GM12878 (cell line): ENCODE results near the gene BATF3. TPM values are rescaled to one million over a fixed set of nuclear protein-coding genes. Genes with fewer than 3 reads are reported as not detected.

Experiments
- ATAC-seq: fragments of 200-7000 bp; cut with Tn5 transposase; 3 replicates; pipeline ENCODE4 v1.9.1; 2020; ENCODE audit warnings: mild to moderate bottlenecking, moderate library complexity
- BruUV-seq: library from RNA; stranded (reverse); fragments of 400-500 nt; replicated peaks from 2 replicates; lab custom pipeline; 2021; lab: Mats Ljungman, UMichigan
- CTCF ChIA-PET: fragments of 300-600 bp; sonication (Branson Sonifier 250); formaldehyde crosslinking; extraction: SDS; loops from one replicate; lab custom pipeline; 2021; ENCODE audit warnings: inconsistent platforms; lab: Yijun Ruan, JAX
- POLR2A ChIA-PET: fragments of 350-600 bp; formaldehyde crosslinking; extraction: SDS; loops from one replicate; lab custom pipeline; 2021; ENCODE audit warnings: inconsistent platforms; lab: Charles Lee
- RAD21 ChIA-PET: fragments of 300-600 bp; sonication (Branson Sonifier 250); formaldehyde crosslinking; loops from one replicate; lab custom pipeline; 2023; ENCODE audit warnings: antibody characterized with exemption; ENCODE audit not compliant: unreplicated experiment; lab: Charles Lee
- SMC1A ChIA-PET: fragments of 300-600 bp; sonication (Branson Sonifier 250); formaldehyde crosslinking; loops from one replicate; lab custom pipeline; 2023; ENCODE audit not compliant: unreplicated experiment, uncharacterized antibody; lab: Charles Lee
- DNase-seq: peaks from one replicate; pipeline ENCODE4 v3.0.0-alpha.2; 2011; ENCODE audit warnings: low read depth, low spot score
- FAIRE-seq: peaks from 3 replicates; lab custom pipeline; 2011; peaks lifted over from hg19 to GRCh38; lab: Jason Lieb, UNC
- H2AFZ ChIP-seq: 2 replicates; pipeline ENCODE4 v1.6.0; 2011; ENCODE audit warnings: low read depth, low read length, control low read depth; ENCODE audit not compliant: control insufficient read depth
- H3K27ac ChIP-seq: 2 replicates; pipeline ENCODE4 v1.5.1; 2011; ENCODE audit warnings: control low read depth; ENCODE audit not compliant: control insufficient read depth, insufficient read depth
- H3K27me3 ChIP-seq, 2 experiments: replicated peaks in 1 of 2; 2 replicates each; pipeline versions ENCODE4 v1.6.0 to v1.6.1; 2011; ENCODE audit warnings: low read length in 1 of 2; ENCODE audit not compliant: control insufficient read depth in 2 of 2, insufficient read depth in 2 of 2
- H3K36me3 ChIP-seq, 2 experiments: 2 replicates each; pipeline ENCODE4 v1.5.1; 2011; ENCODE audit warnings: low read length in 1 of 2; ENCODE audit not compliant: control insufficient read depth in 2 of 2, insufficient read depth in 2 of 2
- H3K4me1 ChIP-seq: 2 replicates; pipeline ENCODE4 v1.6.1; 2011; ENCODE audit warnings: mild to moderate bottlenecking, low read length, moderate library complexity, mixed read lengths; ENCODE audit not compliant: control insufficient read depth, insufficient read depth
- H3K4me2 ChIP-seq: 2 replicates; pipeline ENCODE4 v1.6.0; 2011; ENCODE audit warnings: control low read depth; ENCODE audit not compliant: control insufficient read depth, insufficient read depth
- H3K4me3 ChIP-seq: fragments of 200-600 bp; sonication (generic); 2 replicates; pipeline ENCODE4 v1.5.1; 2016
- H3K79me2 ChIP-seq: 2 replicates; pipeline ENCODE4 v1.6.0; 2011; ENCODE audit warnings: low read length; ENCODE audit not compliant: control insufficient read depth, insufficient read depth
- H3K9ac ChIP-seq: 2 replicates; pipeline ENCODE4 v1.8.0; 2011; ENCODE audit warnings: low read length, control low read depth, mixed read lengths; ENCODE audit not compliant: control insufficient read depth, insufficient read depth
- H3K9me3 ChIP-seq: replicated peaks from 3 replicates; pipeline ENCODE4 v1.5.1; 2011; ENCODE audit warnings: mild to moderate bottlenecking, low read length; ENCODE audit not compliant: control insufficient read depth, insufficient read depth
- H4K20me1 ChIP-seq: 2 replicates; pipeline ENCODE4 v1.6.0; 2011; ENCODE audit not compliant: control insufficient read depth, insufficient read depth
- CBX5 ChIP-seq: sonication (generic); IDR thresholded peaks from 2 replicates; pipeline ENCODE4 v1.6.1; 2016; ENCODE audit warnings: low read depth, moderate library complexity, mild to moderate bottlenecking, inconsistent platforms
- ETV6 ChIP-seq, 2 experiments: fragments of 450-650 bp in 1 of 2; IDR thresholded peaks in 1 of 2; conservative IDR thresholded peaks in 1 of 2; 2 replicates each; pipeline ENCODE4 v1.6.1; 2014; ENCODE audit warnings: antibody characterized with exemption in 1 of 2, borderline replicate concordance in 1 of 2, low read depth in 1 of 2, mild to moderate bottlenecking in 1 of 2, moderate library complexity in 1 of 2
- HDAC2 ChIP-seq: fragments of 200-600 bp; sonication (generic); IDR thresholded peaks from 2 replicates; pipeline ENCODE4 v1.6.1; 2017
- IKZF1 ChIP-seq: fragments of 450-650 bp; conservative IDR thresholded peaks from 2 replicates; pipeline ENCODE4 v1.6.1; 2017; ENCODE audit warnings: antibody characterized with exemption, mild to moderate bottlenecking
- MYC ChIP-seq: IDR thresholded peaks from 2 replicates; pipeline ENCODE4 v1.6.1; 2011; ENCODE audit warnings: mild to moderate bottlenecking, low read length, moderate library complexity, inconsistent platforms; ENCODE audit not compliant: insufficient read depth, insufficient replicate concordance, insufficient read length, severe bottlenecking
- NR2F1 ChIP-seq: fragments of 450-650 bp; conservative IDR thresholded peaks from 2 replicates; pipeline ENCODE4 v1.6.1; 2017; ENCODE audit warnings: mild to moderate bottlenecking
- PAX5 ChIP-seq: IDR thresholded peaks from 2 replicates; pipeline ENCODE4 v1.6.1; 2011; ENCODE audit warnings: low read depth, low read length, borderline replicate concordance
- POLR2AphosphoS2 ChIP-seq: IDR thresholded peaks from 2 replicates; pipeline ENCODE4 v1.6.1; 2011; ENCODE audit warnings: low read depth, mild to moderate bottlenecking, low read length, improper control_type of control experiment, moderate library complexity
- RAD21 ChIP-seq: IDR thresholded peaks from 2 replicates; pipeline ENCODE4 v1.6.1; 2011; ENCODE audit warnings: mild to moderate bottlenecking, low read depth, low read length, moderate library complexity; ENCODE audit not compliant: insufficient read depth
- RCOR1 ChIP-seq: conservative IDR thresholded peaks from 2 replicates; pipeline ENCODE4 v1.6.1; 2012; ENCODE audit warnings: low read depth, low read length, improper control_type of control experiment
- SMC3 ChIP-seq: IDR thresholded peaks from 2 replicates; pipeline ENCODE4 v1.6.1; 2011; ENCODE audit warnings: low read length, improper control_type of control experiment, borderline replicate concordance
- SPI1 ChIP-seq: IDR thresholded peaks from 2 replicates; pipeline ENCODE4 v1.6.1; 2011; ENCODE audit warnings: low read depth, mild to moderate bottlenecking, low read length, moderate library complexity, borderline replicate concordance; ENCODE audit not compliant: insufficient read depth
- SREBF1 ChIP-seq: IDR thresholded peaks from 2 replicates; pipeline ENCODE4 v1.6.1; 2012; ENCODE audit warnings: mild to moderate bottlenecking, low read length
- TBL1XR1 ChIP-seq: IDR thresholded peaks from 2 replicates; pipeline ENCODE4 v1.6.1; 2012; ENCODE audit warnings: low read depth, low read length, improper control_type of control experiment
- WGBS: methylation state at CpG from one replicate; pipeline ENCODE4 v1.1.6; 2016; ENCODE audit warnings: low lambda C conversion rate; ENCODE audit not compliant: insufficient replicate concordance, insufficient coverage; ENCODE audit errors: missing lambda C conversion rate; 5-methylcytosine and 5-hydroxymethylcytosine counted together
- in situ Hi-C: fragments of 300-500 bp; cut with MboI; formaldehyde crosslinking; loops from 9 replicates; pipeline ENCODE4 v1.14.3; 2018; ENCODE audit warnings: mixed read lengths
- intact Hi-C: fragments of 100-400 bp; cut with micrococcal nuclease; formaldehyde crosslinking; loops from one replicate; pipeline ENCODE4 v1.14.2; 2022; ENCODE audit not compliant: unreplicated experiment
- polyA plus RNA-seq, 11 experiments: library from polyadenylated mRNA; depleted of rRNA in 4 of 11; unstranded in 6 of 11; stranded (reverse) in 5 of 11; fragments of >200 nt; fragmentation: Nextera tagmentation in 4 of 11; fragmentation: Illumina TruSeq in 1 of 11; extraction: Ambion mirVana in 4 of 11; extraction: Trizol in 1 of 11; gene quantifications; 1 replicate in 1 of 11; 2 replicates in 10 of 11; pipeline versions ENCODE4 v1.2.1 to v1.2.3, GENCODE V29; 2011 to 2016; ENCODE audit warnings: inconsistent platforms in 2 of 11, missing spikeins in 2 of 11, low read depth in 1 of 11
- total RNA-seq, 4 experiments: library from RNA; depleted of rRNA in 3 of 4; stranded (reverse); fragments of >200 nt in 3 of 4; fragmentation: Illumina TruSeq in 1 of 4; extraction: Trizol in 1 of 4; gene quantifications; 2 replicates each; pipeline versions ENCODE4 v1.2.1 to v1.2.3, GENCODE V29; 2013 to 2021
- TF ChIP-seq, protein P1 (sequence below): fragments of 450-650 bp; IDR thresholded peaks from 2 replicates; pipeline ENCODE4 v1.6.1; 2016; ENCODE audit warnings: mild to moderate bottlenecking
- TF ChIP-seq, protein P2 (sequence below): fragments of 450-650 bp; IDR thresholded peaks from 2 replicates; pipeline ENCODE4 v1.6.1; 2017; ENCODE audit warnings: low read depth, mild to moderate bottlenecking, moderate library complexity
- TF ChIP-seq, protein P3 (sequence below): fragments of 450-650 bp; IDR thresholded peaks from 2 replicates; pipeline ENCODE4 v1.6.1; 2018; ENCODE audit warnings: mild to moderate bottlenecking, low read depth, moderate library complexity; ENCODE audit not compliant: partially characterized antibody

Gene BATF3
- total and polyA plus RNA-seq, 10 of the 15 experiments (the other 5 are each of a cell fraction or from before 2014, with no cell fraction given) = 11.1 to 56.8 (median 30.8) TPM

DNA sequence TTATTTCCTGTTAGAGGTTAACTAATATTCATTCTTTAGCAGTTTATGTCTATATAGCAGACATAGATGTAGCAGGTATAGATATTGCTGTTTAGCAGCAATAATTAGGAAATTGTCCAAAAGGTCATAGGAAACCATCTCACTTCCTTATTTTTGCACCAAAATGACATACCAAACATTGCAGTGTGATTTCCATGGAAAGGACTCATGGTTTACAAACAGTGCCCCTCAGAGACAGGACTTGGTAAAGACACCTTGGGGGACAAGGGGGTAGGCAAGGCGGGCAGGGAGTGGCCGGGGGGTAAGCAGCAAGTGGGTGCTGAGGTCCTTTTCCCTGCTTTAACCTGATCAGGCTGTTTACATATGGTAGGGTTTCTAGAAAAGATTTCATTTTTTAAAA, 30.5 kb downstream of the BATF3 start:
- DNase-seq = no peak
- peaks cover 38% of the 10 kb centered on the region for H3K4me1 ChIP-seq
- no peaks in the 10 kb centered on the region for H3K9me3 ChIP-seq
- in situ Hi-C loops (loop anchor here (5.0 kb wide), 1 partner anchor 328 kb away; no protein-coding TSS in a partner anchor), intact Hi-C loops (loop anchor here (10.0 kb wide), 1 partner anchor 396 kb away; no protein-coding TSS in a partner anchor)
- no peak overlapping the region for H3K9ac ChIP-seq
- H2AFZ ChIP-seq = no peak overlapping the region
- no peak for FAIRE-seq
- H4K20me1 ChIP-seq = no peaks in the 10 kb centered on the region
- no peaks in the 10 kb centered on the region for H3K79me2 ChIP-seq
- 78% methylated on average over 2 of the region's 2 CpGs for WGBS
- CTCF ChIA-PET = interaction anchor here (0.6 to 5.6 kb wide), 24 partner anchors 15 to 986 kb away, joined by 3 to 91 read pairs (median 7); partner anchors contain the start of genes BATF3, DTL, INTS7 and NSL1
- H3K36me3 ChIP-seq = no peaks in the 10 kb centered on the region
- SMC1A ChIA-PET = interaction anchor here (0.8 to 5.7 kb wide), 23 partner anchors 9 to 327 kb away, joined by 3 to 80 read pairs (median 6); partner anchors contain the start of gene BATF3
- no peak overlapping the region for H3K4me2 ChIP-seq
- peak; percentile 25; the same call in 2 of the 3 replicates for ATAC-seq
- H3K4me3 ChIP-seq = no peak overlapping the region
- H3K27ac ChIP-seq = no peak overlapping the region
- no peaks in the 10 kb centered on the region for H3K27me3 ChIP-seq
- POLR2A ChIA-PET = interaction anchor here (1.3 to 2.6 kb wide), 3 partner anchors 8 to 81 kb away, joined by 3 to 15 read pairs (median 4); no protein-coding TSS in a partner anchor
- RAD21 ChIA-PET = interaction anchor here (1.2 to 5.3 kb wide), 10 partner anchors 9 to 326 kb away, joined by 3 to 59 read pairs (median 10); no protein-coding TSS in a partner anchor
- no TSS peak for BruUV-seq
- TF ChIP-seq SPI1 (peak; percentile 81), SREBF1 (no peak), HDAC2 (no peak), RCOR1 (no peak), ETV6 (conservative IDR thresholded peaks at IDR 0.05 in 1 of 2, IDR thresholded peaks at IDR 0.05 in 1 of 2; ENCODE audit: borderline replicate concordance in 1 of 2, low read depth in 1 of 2) (no peak), PAX5 (no peak), RAD21 (peak; percentile 34; the same call in 1 of the 2 replicates), NR2F1 (peak; percentile 83), TBL1XR1 (no peak), IKZF1 (peak; percentile 64), CBX5 (no peak), POLR2AphosphoS2 (no peak), SMC3 (0 out of 2 replicates have a peak, but pooled peaks have one; percentile 19), MYC (no peak)
- TF ChIP-seq, protein P1, sequence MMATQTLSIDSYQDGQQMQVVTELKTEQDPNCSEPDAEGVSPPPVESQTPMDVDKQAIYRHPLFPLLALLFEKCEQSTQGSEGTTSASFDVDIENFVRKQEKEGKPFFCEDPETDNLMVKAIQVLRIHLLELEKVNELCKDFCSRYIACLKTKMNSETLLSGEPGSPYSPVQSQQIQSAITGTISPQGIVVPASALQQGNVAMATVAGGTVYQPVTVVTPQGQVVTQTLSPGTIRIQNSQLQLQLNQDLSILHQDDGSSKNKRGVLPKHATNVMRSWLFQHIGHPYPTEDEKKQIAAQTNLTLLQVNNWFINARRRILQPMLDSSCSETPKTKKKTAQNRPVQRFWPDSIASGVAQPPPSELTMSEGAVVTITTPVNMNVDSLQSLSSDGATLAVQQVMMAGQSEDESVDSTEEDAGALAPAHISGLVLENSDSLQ = no peak
- TF ChIP-seq, protein P2, sequence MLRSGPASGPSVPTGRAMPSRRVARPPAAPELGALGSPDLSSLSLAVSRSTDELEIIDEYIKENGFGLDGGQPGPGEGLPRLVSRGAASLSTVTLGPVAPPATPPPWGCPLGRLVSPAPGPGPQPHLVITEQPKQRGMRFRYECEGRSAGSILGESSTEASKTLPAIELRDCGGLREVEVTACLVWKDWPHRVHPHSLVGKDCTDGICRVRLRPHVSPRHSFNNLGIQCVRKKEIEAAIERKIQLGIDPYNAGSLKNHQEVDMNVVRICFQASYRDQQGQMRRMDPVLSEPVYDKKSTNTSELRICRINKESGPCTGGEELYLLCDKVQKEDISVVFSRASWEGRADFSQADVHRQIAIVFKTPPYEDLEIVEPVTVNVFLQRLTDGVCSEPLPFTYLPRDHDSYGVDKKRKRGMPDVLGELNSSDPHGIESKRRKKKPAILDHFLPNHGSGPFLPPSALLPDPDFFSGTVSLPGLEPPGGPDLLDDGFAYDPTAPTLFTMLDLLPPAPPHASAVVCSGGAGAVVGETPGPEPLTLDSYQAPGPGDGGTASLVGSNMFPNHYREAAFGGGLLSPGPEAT = 0 out of 2 replicates have a peak, but pooled peaks have one; percentile 17
- TF ChIP-seq, protein P3, sequence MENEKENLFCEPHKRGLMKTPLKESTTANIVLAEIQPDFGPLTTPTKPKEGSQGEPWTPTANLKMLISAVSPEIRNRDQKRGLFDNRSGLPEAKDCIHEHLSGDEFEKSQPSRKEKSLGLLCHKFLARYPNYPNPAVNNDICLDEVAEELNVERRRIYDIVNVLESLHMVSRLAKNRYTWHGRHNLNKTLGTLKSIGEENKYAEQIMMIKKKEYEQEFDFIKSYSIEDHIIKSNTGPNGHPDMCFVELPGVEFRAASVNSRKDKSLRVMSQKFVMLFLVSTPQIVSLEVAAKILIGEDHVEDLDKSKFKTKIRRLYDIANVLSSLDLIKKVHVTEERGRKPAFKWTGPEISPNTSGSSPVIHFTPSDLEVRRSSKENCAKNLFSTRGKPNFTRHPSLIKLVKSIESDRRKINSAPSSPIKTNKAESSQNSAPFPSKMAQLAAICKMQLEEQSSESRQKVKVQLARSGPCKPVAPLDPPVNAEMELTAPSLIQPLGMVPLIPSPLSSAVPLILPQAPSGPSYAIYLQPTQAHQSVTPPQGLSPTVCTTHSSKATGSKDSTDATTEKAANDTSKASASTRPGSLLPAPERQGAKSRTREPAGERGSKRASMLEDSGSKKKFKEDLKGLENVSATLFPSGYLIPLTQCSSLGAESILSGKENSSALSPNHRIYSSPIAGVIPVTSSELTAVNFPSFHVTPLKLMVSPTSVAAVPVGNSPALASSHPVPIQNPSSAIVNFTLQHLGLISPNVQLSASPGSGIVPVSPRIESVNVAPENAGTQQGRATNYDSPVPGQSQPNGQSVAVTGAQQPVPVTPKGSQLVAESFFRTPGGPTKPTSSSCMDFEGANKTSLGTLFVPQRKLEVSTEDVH = no peak
